HEK293T (cell line): Measurements from ENCODE around the gene FAM53B.

Experiments used
- ARNT ChIP-seq: fragments of 450-650 bp; IDR thresholded peaks from 2 replicates; pipeline ENCODE4 v1.6.1; 2017; ENCODE audit warnings: mild to moderate bottlenecking
- BHLHE40 ChIP-seq: fragments of 450-650 bp; IDR thresholded peaks from 2 replicates; pipeline ENCODE4 v1.6.1; 2016; ENCODE audit warnings: mild to moderate bottlenecking, moderate library complexity, borderline replicate concordance
- FOXK2 ChIP-seq: fragments of 450-650 bp; IDR thresholded peaks from 2 replicates; pipeline ENCODE4 v1.6.1; 2016; ENCODE audit warnings: mild to moderate bottlenecking
- HDGF ChIP-seq: fragments of 450-650 bp; IDR thresholded peaks from 2 replicates; pipeline ENCODE4 v1.6.1; 2017; ENCODE audit warnings: antibody characterized with exemption, borderline replicate concordance
- L3MBTL2 ChIP-seq: fragments of 450-650 bp; conservative IDR thresholded peaks from 2 replicates; pipeline ENCODE4 v1.6.1; 2016; ENCODE audit warnings: mild to moderate bottlenecking
- LEF1 ChIP-seq: fragments of 450-650 bp; IDR thresholded peaks from 2 replicates; pipeline ENCODE4 v1.6.1; 2017; ENCODE audit warnings: mild to moderate bottlenecking, borderline replicate concordance
- NFRKB ChIP-seq: fragments of 450-650 bp; IDR thresholded peaks from 2 replicates; pipeline ENCODE4 v1.6.1; 2016; ENCODE audit warnings: mild to moderate bottlenecking, moderate library complexity
- PKNOX1 ChIP-seq: fragments of 450-650 bp; IDR thresholded peaks from 2 replicates; pipeline ENCODE4 v1.6.1; 2016
- SUZ12 ChIP-seq: fragments of 450-650 bp; IDR thresholded peaks from 2 replicates; pipeline ENCODE4 v1.6.1; 2016; ENCODE audit warnings: mild to moderate bottlenecking
- ZNF384 ChIP-seq: fragments of 450-650 bp; IDR thresholded peaks from 2 replicates; pipeline ENCODE4 v1.6.1; 2016

- TF ChIP-seq ZNF384 (no peak), LEF1 (no peak), BHLHE40 (no peak), L3MBTL2 (no peak), SUZ12 (no peak), PKNOX1 (no peak), FOXK2 (no peak), ARNT (no peak), HDGF (no peak), NFRKB (no peak)
These were observed 43.2 kb downstream of the FAM53B start for GRCh38 chr10:124701038-124701365.
